Embryonic facial prominence (tissue), 1 donor: ENCODE results near the gene GNA12.
"Not testable (repeated sequence)": the region's sequence is repeated elsewhere in the genome, so short reads cannot be mapped to it uniquely, and the experiment has no call there.

Experiments
- DNase-seq: peaks from one replicate; pipeline ENCODE4 v3.0.0-alpha.2; 2016; ENCODE audit errors: extremely low spot score

GNA12 gene

GRCh38 chr7:2728316-2729030, 115.6 kb downstream of the GNA12 start:
- DNase-seq: no peak

GRCh38 chr7:2727206-2727605, 116.9 kb downstream of the GNA12 start:
- DNase-seq: not testable (repeated sequence)

- DNase-seq: no peak
Measured at GRCh38 chr7:2726316-2727018, 117.6 kb downstream of the GNA12 start.

GRCh38 chr7:2725178-2726105, 118.7 kb downstream of the GNA12 start:
- DNase-seq: no peak

GRCh38 chr7:2724453-2725177, 119.5 kb downstream of the GNA12 start:
- no peak for DNase-seq

GRCh38 chr7:2724036-2724435, 120.1 kb downstream of the GNA12 start:
- DNase-seq: not testable (repeated sequence)

GRCh38 chr7:2723138-2723850, 120.8 kb downstream of the GNA12 start:
- no peak for DNase-seq

- no peak for DNase-seq
Measured at GRCh38 chr7:2722591-2722990, 121.5 kb downstream of the GNA12 start.

- DNase-seq: no peak
Measured at GRCh38 chr7:2721842-2722241, 122.3 kb downstream of the GNA12 start.

- DNase-seq: no peak
Measured at GRCh38 chr7:2720024-2720423, 124.1 kb downstream of the GNA12 start.

GRCh38 chr7:2719007-2719406, 125.1 kb downstream of the GNA12 start:
- DNase-seq: no peak

GRCh38 chr7:2718296-2718965, 125.7 kb downstream of the GNA12 start:
- no peak for DNase-seq

- no peak for DNase-seq
Measured at GRCh38 chr7:2717293-2718261, 126.5 kb downstream of the GNA12 start.

- DNase-seq: no peak
Measured at GRCh38 chr7:2716906-2717292, 127.2 kb downstream of the GNA12 start.

GRCh38 chr7:2716488-2716887, 127.6 kb downstream of the GNA12 start:
- DNase-seq: no peak

- no peak for DNase-seq
Measured at GRCh38 chr7:2715341-2716231, 128.5 kb downstream of the GNA12 start.

GRCh38 chr7:2714636-2715035, 129.5 kb downstream of the GNA12 start:
- DNase-seq: no peak

- no peak for DNase-seq
Measured at GRCh38 chr7:2713978-2714377, 130.1 kb downstream of the GNA12 start.
